ENCODE results near the gene TMEM203. TPM values are rescaled to one million over a fixed set of nuclear protein-coding genes. Genes with fewer than 3 reads are reported as not detected.
A peak's percentile ranks its signal among the peaks of the same experiment; 100 is the strongest.

TMEM203 gene
- total RNA-seq, 1 donor from 2014 or later: 33.0 TPM

DNA sequence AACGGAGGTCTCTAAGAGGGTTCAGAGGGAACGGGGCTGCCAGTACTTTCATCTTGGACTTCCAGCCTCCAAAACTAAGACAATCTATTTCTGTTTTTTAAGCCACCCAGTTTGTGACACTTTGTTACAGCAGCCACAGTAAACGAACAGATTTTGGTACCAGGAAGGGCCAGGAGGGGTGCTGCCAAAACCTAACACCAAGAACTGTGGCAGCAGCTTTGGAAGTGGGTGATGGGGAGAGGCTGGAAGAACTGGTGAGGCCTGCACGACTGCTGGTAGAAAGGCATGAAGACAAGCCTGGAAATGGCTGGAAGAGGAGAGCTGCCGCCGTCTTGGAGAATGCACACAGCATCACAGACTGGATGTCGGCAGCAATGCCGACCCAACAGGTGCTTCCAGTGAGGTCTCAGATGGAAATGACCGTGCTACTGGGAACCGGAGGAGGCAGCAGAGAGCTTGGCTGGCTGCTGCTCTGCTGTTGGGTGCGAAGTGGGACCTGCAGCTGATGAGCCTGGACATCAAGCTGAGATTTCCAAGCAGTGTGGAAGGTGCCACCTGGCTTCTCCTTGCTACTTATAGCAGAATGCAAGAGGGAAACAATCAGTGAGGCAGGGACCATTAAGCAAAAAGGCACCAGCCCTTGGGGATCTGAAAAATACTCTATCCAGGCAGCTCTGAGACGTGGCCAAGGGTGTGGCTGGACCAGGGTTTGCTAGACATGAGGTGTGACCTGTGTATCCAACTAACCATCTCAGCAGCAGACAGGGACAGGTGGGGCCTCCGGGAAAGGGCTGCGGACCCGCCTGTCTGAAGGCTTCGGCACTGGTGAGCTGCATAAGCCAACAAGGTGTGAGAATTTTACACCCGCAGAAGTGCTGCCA, 28.9 kb downstream of the TMEM203 start:
- H3K9me3 Mint-ChIP-seq: no peaks in the 10 kb centered on the region
- TF ChIP-seq, protein P1, sequence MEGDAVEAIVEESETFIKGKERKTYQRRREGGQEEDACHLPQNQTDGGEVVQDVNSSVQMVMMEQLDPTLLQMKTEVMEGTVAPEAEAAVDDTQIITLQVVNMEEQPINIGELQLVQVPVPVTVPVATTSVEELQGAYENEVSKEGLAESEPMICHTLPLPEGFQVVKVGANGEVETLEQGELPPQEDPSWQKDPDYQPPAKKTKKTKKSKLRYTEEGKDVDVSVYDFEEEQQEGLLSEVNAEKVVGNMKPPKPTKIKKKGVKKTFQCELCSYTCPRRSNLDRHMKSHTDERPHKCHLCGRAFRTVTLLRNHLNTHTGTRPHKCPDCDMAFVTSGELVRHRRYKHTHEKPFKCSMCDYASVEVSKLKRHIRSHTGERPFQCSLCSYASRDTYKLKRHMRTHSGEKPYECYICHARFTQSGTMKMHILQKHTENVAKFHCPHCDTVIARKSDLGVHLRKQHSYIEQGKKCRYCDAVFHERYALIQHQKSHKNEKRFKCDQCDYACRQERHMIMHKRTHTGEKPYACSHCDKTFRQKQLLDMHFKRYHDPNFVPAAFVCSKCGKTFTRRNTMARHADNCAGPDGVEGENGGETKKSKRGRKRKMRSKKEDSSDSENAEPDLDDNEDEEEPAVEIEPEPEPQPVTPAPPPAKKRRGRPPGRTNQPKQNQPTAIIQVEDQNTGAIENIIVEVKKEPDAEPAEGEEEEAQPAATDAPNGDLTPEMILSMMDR (IDR thresholded peaks at IDR 0.05; ENCODE audit: unreplicated experiment): peak; percentile 43
- H3K27me3 Mint-ChIP-seq (ENCODE audit: low read depth): peaks cover 49% of the 10 kb centered on the region
- no peaks in the 10 kb centered on the region for H3K4me1 Mint-ChIP-seq
- H3K4me3 Mint-ChIP-seq: no peak overlapping the region
- H3K36me3 Mint-ChIP-seq: peaks cover 5% of the 10 kb centered on the region
- no peak overlapping the region for H3K27ac Mint-ChIP-seq
- no peak for DNase-seq (ENCODE audit: low spot score in 2 of 2, unreplicated experiment in 2 of 2)

DNA sequence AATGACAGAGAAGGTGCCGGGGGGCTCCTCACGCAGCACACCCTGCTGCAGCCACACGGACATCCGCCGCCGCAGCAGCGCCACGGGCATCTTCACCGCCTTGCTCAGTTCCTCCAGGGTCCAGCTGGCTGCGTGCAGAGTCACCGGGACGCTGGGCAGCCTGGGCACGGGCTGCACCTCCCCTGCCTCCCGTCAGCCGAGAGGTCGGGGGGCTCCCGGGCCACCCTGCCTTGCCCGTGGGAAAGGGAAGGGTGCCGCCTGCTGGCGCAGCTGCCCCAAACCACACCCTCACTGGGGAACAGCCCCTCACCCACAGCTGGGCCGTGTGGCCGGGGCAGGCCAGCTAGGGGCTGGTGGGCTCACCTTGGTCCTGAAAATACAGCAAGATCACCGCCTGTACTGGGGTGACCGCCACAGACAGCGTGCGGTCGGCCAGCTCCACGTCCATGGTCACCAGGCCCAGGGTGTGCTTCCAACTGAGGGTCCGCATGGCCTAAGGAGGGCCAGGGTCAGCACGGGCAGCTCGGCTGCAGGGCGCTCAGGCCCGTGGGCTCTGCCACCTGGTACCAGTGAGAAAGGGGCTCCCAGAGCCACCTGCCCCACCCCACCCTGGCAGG, 30.0 kb downstream of the TMEM203 start:
- Mint-ChIP-seq H3K4me3 (no peak overlapping the region), H3K9me3 (no peaks in the 10 kb centered on the region)
- no peak for DNase-seq (ENCODE audit: low spot score in 2 of 2, unreplicated experiment in 2 of 2)

DNA sequence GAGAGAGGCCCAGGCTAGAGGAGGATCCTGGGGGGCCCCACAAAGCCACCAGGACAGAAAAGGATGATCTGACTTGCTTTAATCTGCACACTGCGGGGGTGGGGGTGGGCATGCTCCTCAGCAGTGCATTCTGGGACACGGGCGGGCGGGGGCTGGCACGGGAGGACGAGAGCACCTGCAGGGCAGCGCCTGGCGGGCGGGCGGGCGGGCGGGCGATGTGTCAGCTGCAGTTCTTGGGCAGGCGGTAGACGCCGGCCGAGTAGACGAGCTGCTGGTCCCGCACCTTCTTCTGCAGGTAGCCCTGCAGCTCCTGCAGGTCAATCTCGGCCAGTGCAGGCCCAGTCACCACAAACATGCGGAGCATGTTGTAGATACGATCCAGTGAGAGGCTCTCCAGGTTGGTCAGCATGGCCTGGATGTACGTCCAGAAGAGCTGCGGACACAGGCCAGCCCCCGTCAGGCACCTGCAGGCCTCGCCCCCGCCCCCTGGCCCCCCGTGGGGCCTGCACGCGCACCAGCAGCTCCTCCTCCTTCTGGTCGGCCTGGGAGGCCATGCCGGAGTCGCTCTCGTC, 30.6 kb downstream of the TMEM203 start:
- Mint-ChIP-seq H3K27ac (no peak overlapping the region), H3K36me3 (peaks cover 5% of the 10 kb centered on the region), H3K4me1 (no peaks in the 10 kb centered on the region), H3K4me3 (no peak overlapping the region), H3K27me3 (ENCODE audit: low read depth) (peaks cover 66% of the 10 kb centered on the region), H3K9me3 (no peaks in the 10 kb centered on the region)
- no peak for DNase-seq (ENCODE audit: low spot score in 2 of 2, unreplicated experiment in 2 of 2)
- TF ChIP-seq, protein P1 (IDR thresholded peaks at IDR 0.05; ENCODE audit: unreplicated experiment): no peak

More for the DNA sequence above, 30.0 kb downstream of the TMEM203 start:
- Mint-ChIP-seq H3K36me3 (peaks cover 5% of the 10 kb centered on the region), H3K27me3 (ENCODE audit: low read depth) (peaks cover 60% of the 10 kb centered on the region), H3K27ac (no peak overlapping the region), H3K4me1 (no peaks in the 10 kb centered on the region)
- TF ChIP-seq, protein P1 (IDR thresholded peaks at IDR 0.05; ENCODE audit: unreplicated experiment): no peak

DNA sequence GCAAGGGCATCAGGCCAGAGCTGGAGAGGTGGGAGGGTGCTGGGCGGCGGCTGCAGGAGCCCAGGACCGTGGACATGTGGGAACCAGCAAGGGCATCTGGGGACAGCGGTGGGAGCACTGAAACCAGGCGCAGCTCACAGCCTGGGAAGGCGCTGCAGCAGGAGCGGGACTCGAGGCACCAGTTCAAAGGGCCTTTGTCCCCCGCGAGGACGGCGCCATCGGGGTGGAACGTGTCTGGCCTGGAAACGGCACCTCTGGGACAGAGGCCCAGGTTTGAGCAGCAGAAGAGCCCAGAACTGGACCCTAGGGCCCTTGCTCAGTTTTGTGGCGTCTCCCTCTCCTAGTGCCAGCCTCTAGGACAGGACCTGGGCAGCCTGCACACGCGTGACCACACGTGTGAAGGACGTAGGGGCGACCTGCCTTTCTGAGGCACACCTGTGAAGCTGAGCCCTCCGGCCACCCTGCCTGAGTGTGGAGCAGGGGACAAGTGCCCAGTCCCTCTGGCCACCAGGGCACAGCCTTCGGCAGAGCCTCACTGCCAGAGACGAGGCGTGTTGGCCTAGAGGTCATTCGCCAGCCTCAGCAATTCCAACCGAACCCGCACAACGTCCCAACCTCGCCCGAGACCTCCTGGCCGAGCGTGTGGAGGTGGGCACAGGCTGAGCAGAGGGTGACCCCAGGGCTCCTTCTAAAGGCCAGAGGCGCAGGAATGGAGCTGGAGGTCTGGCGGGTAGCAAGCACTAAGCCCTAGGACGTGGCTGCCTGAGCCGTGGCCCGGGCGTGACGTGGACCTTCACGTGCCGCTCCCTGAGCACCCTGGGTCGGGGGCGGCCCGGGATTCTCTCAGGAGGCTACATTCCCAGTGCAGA, 31.4 kb downstream of the TMEM203 start:
- peaks cover 69% of the 10 kb centered on the region for H3K27me3 Mint-ChIP-seq (ENCODE audit: low read depth)

More for the DNA sequence above, 31.4 kb downstream of the TMEM203 start:
- Mint-ChIP-seq H3K4me3 (no peak overlapping the region), H3K9me3 (no peaks in the 10 kb centered on the region), H3K27ac (no peak overlapping the region), H3K4me1 (no peaks in the 10 kb centered on the region), H3K36me3 (peaks cover 5% of the 10 kb centered on the region)
- TF ChIP-seq, protein P1 (IDR thresholded peaks at IDR 0.05; ENCODE audit: unreplicated experiment): no peak
- DNase-seq (ENCODE audit: low spot score in 2 of 2, unreplicated experiment in 2 of 2): no peak
